GM21360 (cell line): Measurements from ENCODE around the gene KRTAP17-1.
"Not testable (repeated sequence)": the region's sequence is repeated elsewhere in the genome, so short reads cannot be mapped to it uniquely, and the experiment has no call there.

Source experiments
- ATAC-seq: cut with Tn5 transposase; IDR thresholded peaks from one replicate; pipeline ENCODE4 v1.9.1; 2021; ENCODE audit warnings: mild to moderate bottlenecking, moderate library complexity; ENCODE audit not compliant: unreplicated experiment

The KRTAP17-1 gene

GRCh38 chr17:41307647-41308046, 7.9 kb downstream of the KRTAP17-1 start:
- no peak for ATAC-seq

DNA sequence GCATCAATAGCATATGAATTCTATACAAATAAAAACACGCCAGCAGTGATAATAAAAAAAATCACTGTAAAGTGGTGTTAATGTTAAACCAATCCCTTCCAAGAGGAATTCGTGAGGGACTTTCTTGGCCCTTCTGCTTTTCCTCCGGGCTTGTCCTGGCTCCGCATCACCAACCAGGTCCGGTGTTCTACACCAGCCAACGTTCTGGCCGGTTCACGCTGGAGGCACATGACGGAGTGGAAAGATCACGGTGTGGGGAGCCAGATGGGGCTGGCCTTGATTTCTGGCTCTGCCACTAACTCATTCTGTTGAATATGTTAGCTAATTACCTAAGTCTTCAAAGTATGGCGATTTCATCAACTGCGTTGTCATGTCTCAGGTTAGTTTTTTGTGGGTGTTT, 11.4 kb downstream of the KRTAP17-1 start:
- no peak for ATAC-seq

- no peak for ATAC-seq
These were observed 12.5 kb downstream of the KRTAP17-1 start for GRCh38 chr17:41302981-41303380.

DNA sequence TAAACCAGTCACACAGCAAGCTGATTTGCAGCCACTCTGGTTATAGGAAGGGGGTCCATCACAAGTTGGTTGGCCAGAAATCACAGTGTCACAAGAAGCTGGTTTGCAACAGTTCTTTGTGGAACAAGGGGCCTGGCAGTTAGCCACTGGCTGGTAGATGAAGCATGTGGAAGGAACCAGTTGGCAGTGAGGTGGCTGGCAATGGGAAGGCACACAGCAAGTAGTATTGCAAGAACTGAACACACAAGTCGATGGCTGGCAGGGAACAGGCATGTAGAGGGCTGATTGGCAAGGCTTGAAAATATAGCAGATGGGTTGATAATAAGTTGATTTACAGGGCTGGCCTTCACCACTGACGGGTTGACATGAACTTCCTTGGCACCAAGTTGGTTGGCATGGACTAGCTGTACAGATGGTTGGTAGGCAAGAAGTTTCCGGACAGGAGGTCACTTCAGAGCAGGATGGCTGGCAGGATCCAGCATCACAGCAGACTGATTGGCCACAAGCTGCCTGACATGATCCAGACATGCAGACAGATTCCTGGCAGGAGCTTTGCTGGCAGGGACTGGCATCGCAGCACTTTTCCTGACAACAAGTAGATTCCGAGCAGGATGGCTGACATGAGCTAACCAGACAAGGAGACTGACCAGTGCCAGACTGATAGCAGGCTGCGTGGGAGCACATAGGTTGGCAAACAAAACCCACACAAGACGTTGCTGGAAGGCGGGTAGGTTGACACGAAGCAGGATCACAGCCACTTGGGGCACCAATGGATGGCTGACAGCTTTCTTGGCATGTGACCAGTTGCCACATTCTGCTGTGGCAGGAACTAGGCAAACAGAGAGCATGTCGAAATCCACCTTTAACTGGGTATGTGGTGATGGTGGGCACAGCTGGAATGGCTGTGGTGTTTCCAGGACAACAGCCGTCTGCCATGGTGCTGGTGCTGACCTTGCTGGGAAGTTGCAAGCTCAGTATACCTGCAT, 13.3 kb downstream of the KRTAP17-1 start, which contains the start of gene KRTAP29-1:
TSS of gene KRTAP29-1 (minus strand) at position 936 of the 986 bp plus-strand sequence. CDS start at position 936, 0 bp downstream.
- no peak for ATAC-seq

DNA sequence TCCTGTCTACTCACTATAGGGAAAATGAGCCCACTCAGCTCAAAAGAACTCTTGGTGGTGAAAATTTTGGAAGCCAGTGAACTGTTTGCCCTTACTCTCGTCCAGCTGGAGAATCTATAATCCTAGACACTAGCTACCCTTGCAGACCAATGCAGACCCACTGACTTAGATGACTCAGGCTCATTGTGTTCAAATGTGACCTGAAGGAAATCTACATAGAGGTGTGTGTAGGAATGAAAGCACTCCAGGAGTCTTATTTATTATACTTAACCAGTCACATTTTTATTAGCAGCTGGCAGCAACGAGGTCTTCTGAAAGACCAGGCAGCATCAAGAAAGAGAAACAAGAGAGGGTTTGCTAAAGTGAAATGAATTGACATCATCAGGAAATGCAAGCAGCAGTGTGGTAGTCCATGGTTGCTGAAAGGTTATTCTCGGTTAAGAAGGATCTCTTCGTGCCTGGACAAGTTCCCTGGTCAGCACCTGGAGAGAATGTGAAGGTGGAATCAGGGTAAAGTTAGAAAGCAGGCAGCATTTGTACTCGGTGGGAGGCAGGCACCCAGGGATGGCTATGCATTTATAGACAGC, 14.2 kb downstream of the KRTAP17-1 start:
- ATAC-seq = no peak

DNA sequence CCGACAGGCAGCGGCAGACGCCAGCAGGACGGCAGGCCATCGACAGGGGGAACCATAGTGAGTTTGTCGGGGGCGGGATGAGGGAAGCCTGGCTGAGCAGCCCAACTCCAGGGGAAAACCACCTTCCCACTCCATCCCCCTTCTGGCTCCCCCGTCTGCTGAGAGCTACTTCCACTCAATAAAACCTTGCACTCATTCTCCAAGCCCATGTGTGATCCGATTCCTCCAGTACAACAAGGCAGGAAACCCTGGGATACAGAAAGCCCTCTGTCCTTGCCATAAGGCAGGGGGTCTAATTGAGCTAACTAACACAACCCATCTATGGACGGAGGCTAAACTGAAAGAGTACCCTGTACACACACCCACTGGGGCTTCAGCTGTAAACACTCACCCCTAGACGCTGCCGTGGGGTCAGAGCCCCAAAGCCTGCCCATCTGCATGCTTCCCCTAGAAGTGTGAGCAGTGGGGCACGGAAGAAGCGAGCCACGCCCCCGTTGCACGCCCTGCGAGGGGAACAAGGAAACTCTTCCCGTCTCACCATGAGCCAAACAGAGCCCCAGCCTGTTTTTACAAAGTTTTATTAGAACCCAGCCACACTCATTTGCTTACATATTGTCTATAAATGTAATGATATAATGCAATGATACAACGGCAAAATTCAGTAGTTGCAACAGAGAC, 16.9 kb downstream of the KRTAP17-1 start:
- ATAC-seq = no peak

DNA sequence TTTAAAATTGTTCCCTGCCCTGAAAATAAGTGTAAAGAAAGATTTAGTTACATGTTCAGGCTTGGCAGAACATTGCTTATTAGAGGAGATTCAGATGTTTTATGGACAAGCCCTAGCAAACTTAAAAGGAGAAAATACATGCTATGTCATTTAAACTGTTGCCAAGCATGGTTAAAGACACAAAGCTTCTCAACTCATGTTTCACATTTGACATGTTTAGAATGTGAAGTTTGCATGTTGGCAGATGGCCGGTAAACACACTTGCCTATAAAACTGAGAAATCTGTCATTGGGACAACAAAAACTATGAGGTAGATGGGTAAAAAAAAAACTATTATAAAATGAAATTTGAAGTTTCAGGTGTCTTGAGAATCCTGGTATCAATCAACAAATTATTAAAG, 18.7 kb downstream of the KRTAP17-1 start:
- no peak for ATAC-seq

- no peak for ATAC-seq
These were observed 21.5 kb downstream of the KRTAP17-1 start for GRCh38 chr17:41294016-41294415.

GRCh38 chr17:41287050-41287449, 28.5 kb downstream of the KRTAP17-1 start:
- ATAC-seq = no peak

DNA sequence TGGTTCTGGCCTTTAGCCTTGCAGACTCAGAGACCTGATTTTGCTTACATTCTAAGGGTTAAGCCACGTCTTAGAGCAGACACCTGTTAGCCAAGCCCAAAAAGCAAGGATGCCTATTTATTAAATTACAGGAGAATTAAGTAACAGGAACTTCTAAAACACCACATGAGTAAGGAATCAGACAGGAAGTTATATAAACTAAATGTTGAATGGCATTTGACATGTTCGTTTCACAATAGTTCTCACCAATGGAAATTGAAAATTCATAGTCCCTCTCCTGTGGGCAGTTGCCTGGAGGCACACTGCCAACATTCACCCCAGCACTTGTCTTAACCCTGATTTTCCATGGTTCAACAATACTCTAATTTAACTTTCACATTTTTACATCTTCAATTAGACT, 31.0 kb downstream of the KRTAP17-1 start:
- ATAC-seq = no peak

- no peak for ATAC-seq
These were observed 31.5 kb downstream of the KRTAP17-1 start for GRCh38 chr17:41284043-41284442.

DNA sequence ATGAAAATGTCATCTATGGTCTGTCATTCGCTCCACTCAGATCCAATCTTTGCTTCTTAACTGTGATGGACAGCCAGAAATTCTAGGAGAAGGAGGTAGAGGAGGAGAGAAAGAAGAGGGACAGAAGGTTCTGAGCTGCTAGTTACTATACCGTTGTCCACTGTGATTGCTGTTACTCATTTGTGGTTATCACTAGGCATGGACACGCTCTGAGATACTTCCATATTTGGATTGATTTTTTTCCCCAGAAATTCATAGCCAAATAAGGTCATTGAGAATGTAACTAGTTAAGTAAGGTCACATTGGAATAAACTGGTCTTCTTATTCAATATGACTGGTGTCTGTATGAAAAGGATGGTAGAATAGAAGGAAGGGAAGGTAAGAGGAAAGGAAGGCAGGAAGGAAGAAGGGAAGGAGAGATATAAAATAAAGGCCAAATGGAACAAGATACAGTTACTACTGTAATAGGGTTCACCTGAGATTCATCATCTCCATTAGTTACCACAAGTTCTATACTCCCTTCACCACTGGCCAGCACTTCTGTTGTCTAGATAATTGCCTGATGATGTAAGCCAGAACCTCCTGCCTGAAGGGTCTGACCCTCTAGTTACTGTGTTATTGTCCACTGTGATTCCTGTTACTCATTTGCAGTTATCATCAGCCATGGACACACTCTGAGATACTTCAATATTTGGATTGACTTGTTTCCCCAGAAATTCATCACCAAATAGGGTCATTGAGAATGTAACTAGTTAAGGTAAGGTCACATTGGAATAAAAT, 37.1 kb downstream of the KRTAP17-1 start:
- ATAC-seq = no peak

DNA sequence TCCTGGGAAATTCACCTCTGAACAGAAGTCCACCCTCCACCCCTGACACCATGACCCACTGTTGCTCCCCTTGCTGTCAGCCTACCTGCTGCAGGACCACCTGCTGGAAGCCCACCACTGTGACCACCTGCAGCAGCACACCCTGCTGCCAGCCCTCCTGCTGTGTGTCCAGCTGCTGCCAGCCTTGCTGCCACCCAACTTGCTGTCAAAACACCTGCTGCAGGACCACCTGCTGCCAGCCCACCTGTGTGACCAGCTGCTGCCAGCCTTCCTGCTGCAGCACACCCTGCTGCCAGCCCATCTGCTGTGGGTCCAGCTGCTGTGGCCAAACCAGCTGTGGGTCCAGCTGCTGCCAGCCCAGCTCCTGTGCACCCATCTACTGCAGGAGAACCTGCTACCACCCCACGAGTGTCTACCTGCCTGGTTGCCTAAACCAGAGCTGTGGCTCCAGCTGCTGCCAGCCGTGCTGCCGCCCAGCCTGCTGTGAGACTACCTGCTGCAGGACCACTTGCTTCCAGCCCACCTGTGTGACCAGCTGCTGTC, 39.8 kb downstream of the KRTAP17-1 start, which contains the start of gene KRTAP9-7:
TSS of gene KRTAP9-7 (plus strand) at position 51 of the 543 bp plus-strand sequence. CDS start at position 51, 0 bp downstream.
- not testable (repeated sequence) for ATAC-seq

DNA sequence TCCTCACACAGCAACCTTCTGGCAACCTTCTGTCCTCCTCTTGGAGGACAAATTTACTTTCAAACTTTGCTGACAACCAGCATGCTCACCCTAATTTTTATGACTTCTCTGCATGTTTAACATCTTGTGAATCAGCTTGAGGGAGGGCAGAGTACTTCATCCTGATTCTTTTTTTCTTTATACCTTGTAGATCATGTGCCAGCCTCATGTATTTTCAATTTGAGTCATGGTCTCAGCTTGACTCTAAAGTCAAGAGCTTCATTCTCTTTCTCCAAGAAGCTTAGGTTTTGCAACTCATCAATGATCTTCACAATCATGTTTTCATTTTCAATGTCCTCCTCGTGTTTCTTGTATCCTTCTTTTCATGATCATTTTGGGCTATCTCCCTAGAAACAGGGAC, 43.7 kb downstream of the KRTAP17-1 start:
- ATAC-seq = no peak

DNA sequence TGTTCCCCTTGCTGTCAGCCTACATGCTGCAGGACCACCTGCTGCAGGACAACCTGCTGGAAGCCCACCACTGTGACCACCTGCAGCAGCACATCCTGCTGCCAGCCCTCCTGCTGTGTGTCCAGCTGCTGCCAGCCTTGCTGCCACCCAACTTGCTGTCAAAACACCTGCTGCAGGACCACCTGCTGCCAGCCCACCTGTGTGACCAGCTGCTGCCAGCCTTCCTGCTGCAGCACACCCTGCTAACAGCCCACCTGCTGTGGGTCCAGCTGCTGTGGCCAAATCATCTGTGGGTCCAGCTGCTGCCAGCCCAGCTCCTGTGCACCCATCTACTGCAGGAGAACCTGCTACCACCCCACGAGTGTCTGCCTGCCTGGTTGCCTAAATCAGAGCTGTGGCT, 44.2 kb downstream of the KRTAP17-1 start:
- ATAC-seq = not testable (repeated sequence)

- no peak for ATAC-seq
These were observed 47.8 kb downstream of the KRTAP17-1 start for GRCh38 chr17:41267711-41268110.

DNA sequence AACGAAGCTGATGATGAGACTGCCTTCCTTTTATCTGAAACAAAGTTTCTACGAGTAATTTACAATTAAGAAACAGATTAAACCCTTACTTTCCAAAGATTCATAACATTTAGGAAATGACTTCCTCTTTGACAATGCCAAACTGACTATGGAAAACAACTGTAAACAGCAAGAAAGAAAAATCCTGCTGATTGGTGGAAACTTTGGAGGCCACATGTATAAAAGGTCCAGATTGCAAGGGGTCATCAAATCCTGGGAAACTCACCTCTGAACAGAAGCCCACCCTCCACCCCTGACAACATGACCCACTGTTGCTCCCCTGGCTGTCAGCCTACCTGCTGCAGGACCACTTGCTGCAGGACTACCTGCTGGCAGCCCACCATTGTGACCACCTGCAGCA, 50.4 kb downstream of the KRTAP17-1 start, which contains the start of gene KRTAP9-6:
TSS of gene KRTAP9-6 (plus strand) at position 301 of the 400 bp plus-strand sequence. CDS start at position 301, 0 bp downstream.
- no peak for ATAC-seq
